Mucosa of stomach (tissue), 1 donor: ENCODE measurements around the gene ERAL1.
"Not testable (repeated sequence)": the region's sequence is repeated elsewhere in the genome, so short reads cannot be mapped to it uniquely, and the experiment has no call there.

Source experiments
- H3K27me3 ChIP-seq: one replicate; pipeline ENCODE4 v1.7.0; 2013; ENCODE audit warnings: mild to moderate bottlenecking, low read length; ENCODE audit not compliant: control insufficient read depth, insufficient read depth
- H3K36me3 ChIP-seq: one replicate; pipeline ENCODE4 v1.7.0; 2013; ENCODE audit warnings: low read length; ENCODE audit not compliant: control insufficient read depth, insufficient read depth
- H3K4me1 ChIP-seq: one replicate; pipeline ENCODE4 v1.7.0; 2013; ENCODE audit warnings: mild to moderate bottlenecking, low read length; ENCODE audit not compliant: control insufficient read depth, insufficient read depth
- H3K4me3 ChIP-seq: one replicate; pipeline ENCODE4 v1.7.0; 2013; ENCODE audit warnings: low read length
- H3K9ac ChIP-seq: one replicate; pipeline ENCODE4 v1.7.0; 2013; ENCODE audit warnings: mild to moderate bottlenecking, low read length, moderate library complexity
- H3K9me3 ChIP-seq: one replicate; pipeline ENCODE4 v1.7.0; 2013; ENCODE audit warnings: mild to moderate bottlenecking, low read length, moderate library complexity; ENCODE audit not compliant: control insufficient read depth
- donor health status: Pancreatic carcinoma.

The ERAL1 gene

DNA sequence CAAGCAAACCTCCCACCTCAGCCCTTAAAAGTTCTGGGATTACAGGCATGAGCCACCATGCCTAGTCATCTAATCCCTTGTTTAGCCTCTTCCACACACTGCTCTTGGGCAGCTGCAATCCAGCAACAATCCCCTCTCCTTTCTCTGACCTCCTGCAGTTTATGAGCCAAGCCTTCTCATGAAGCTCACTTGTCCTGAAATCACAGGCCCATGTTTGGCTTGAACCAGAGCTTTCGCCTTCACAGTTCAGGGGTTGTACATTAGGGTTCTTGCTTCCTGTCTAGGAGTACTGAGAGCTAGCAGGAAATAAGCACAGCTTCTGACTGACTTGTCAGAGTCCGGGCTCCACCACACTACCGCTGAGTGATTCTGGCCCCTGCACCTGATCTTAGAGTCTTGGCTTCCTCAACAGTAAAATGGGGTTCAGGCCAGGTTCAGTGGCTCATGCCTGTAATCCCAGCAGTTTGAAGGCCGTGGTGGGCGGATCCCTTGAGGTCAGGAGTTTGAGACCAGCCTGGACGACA is 16.3 kb downstream of the ERAL1 start:
- no peaks in the 10 kb centered on the region for H3K27me3 ChIP-seq
- H3K4me3 ChIP-seq, result no peak overlapping the region
- no peaks in the 10 kb centered on the region for H3K36me3 ChIP-seq
- H3K9ac ChIP-seq, result no peak overlapping the region
- no peaks in the 10 kb centered on the region for H3K9me3 ChIP-seq
- H3K4me1 ChIP-seq, result peaks cover 38% of the 10 kb centered on the region

DNA sequence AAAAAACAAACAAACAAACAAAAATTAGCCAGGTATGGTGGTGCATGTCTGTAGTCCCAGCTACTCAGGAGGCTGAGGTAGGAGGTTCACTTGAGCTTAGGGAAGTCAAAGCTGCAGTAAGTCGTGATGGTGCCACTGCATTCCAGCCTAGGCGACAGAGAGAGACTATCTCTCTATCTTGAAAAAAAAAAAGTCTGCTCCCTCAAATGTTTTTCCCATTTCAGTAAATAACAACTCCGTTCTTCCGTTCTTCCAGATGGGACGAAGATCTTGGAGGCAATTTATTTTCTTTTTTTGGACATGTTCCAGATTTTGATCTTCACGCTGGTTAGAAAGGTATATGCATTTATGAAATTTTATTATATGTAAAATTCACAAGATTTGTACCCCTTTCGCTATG is 19.0 kb downstream of the ERAL1 start:
- no peaks in the 10 kb centered on the region for H3K36me3 ChIP-seq
- H3K9ac ChIP-seq, result no peak overlapping the region
- H3K4me3 ChIP-seq, result no peak overlapping the region
- H3K9me3 ChIP-seq, result no peaks in the 10 kb centered on the region
- H3K27me3 ChIP-seq, result no peaks in the 10 kb centered on the region
- H3K4me1 ChIP-seq, result peaks cover 31% of the 10 kb centered on the region

GRCh38 chr17:28874750-28875149 is 19.9 kb downstream of the ERAL1 start:
- Histone ChIP-seq H3K4me3 (no peak overlapping the region), H3K4me1 (peaks cover 31% of the 10 kb centered on the region), H3K27me3 (no peaks in the 10 kb centered on the region), H3K9me3 (no peaks in the 10 kb centered on the region), H3K36me3 (no peaks in the 10 kb centered on the region), H3K9ac (no peak overlapping the region)

- H3K9me3 ChIP-seq, result no peaks in the 10 kb centered on the region
- no peak overlapping the region for H3K4me3 ChIP-seq
- no peaks in the 10 kb centered on the region for H3K27me3 ChIP-seq
- H3K9ac ChIP-seq, result no peak overlapping the region
- peaks cover 31% of the 10 kb centered on the region for H3K4me1 ChIP-seq
- H3K36me3 ChIP-seq, result peaks cover 5% of the 10 kb centered on the region
These were observed 21.2 kb downstream of the ERAL1 start for GRCh38 chr17:28875848-28876550.

DNA sequence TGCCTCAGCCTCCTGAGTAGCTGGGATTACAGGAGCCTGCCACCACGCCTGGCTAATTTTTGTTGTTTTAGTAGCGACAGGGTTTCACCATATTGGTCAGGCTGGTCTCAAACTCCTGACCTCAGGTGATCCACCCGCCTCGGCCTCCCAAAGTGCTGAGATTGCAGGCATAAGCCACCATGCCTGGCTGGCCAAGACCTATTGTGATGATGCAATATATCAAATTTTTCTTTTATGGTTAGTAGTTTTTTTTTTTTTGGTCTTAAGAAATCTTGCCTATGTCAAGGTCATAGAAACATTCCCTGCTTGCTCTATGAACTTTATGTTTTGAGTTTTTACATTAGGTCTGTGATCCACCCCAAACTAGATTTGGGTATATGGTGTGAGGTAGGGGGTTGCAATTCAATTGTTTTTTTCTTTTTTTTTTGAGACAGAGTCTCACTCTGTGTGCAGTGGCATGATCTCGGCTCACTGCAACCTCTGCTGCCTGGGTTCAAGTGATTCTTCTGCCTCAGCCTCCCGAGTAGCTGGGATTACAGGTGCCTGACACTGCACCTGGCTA is 22.4 kb downstream of the ERAL1 start:
- H3K27me3 ChIP-seq, H3K4me3 ChIP-seq, H3K9me3 ChIP-seq, H3K9ac ChIP-seq: not testable (repeated sequence)
- H3K36me3 ChIP-seq, result peaks cover 13% of the 10 kb centered on the region
- H3K4me1 ChIP-seq, result peaks cover 28% of the 10 kb centered on the region

DNA sequence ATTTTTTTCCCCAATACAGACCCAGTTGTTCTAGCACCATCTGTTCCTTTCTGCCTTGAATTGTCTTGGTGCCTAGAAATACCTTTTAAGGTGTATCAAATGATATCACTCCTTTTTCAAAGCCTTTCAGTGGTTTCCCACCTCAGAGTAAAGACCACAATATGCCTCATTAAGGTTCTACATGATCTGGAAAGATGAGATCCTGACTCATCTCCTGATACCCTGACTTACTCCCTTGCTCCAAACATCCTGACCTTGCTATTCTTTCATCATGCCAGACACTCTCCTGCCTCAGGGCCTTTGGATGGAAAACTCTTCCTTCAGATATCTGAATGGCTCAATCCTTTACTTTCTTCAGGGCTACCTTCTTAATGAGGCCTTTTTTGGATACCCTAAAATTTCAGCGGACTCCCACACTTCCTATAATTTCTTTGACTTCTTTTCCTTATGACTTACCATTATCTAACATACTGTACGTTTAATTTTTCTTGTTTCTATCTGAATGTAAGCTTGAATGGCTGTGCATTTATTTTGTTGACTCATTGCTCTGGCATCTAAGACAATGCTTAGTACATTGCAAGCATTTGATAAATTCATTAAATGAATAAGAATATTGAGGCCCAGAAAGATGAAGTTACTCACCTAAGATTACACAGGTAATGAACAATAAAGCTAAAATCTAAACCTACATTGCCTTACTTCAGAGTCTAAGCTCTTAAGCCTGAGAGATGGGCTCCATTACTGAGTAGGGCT is 23.5 kb downstream of the ERAL1 start:
- Histone ChIP-seq H3K27me3 (no peaks in the 10 kb centered on the region), H3K9me3 (no peaks in the 10 kb centered on the region), H3K36me3 (peaks cover 19% of the 10 kb centered on the region), H3K9ac (no peak overlapping the region), H3K4me1 (peaks cover 21% of the 10 kb centered on the region), H3K4me3 (no peak overlapping the region)

DNA sequence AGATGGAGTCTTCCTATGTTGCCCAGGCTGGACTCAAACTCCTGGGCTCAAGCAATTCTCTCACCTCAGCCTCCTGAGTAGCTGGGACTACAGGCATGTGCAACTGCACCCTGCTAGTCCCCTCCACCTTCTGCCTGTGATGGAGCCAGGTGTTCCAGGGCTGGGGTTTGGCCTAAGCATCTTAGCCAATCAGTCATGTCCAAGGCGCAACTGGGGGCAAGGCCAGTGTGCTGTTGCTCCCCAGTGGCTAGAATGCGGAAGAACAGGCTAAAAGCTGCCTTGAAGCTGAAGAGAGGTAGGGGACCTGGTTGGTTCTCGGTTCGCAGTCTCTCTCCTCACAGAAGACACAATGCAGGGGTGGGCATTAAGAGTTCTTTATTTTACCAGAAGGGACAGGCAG is 24.2 kb downstream of the ERAL1 start:
- Histone ChIP-seq H3K27me3 (no peaks in the 10 kb centered on the region), H3K4me3 (no peak overlapping the region), H3K36me3 (peaks cover 19% of the 10 kb centered on the region), H3K9me3 (no peaks in the 10 kb centered on the region), H3K4me1 (peaks cover 21% of the 10 kb centered on the region), H3K9ac (no peak overlapping the region)

GRCh38 chr17:28879886-28880571 is 25.2 kb downstream of the ERAL1 start:
- no peaks in the 10 kb centered on the region for H3K27me3 ChIP-seq

DNA sequence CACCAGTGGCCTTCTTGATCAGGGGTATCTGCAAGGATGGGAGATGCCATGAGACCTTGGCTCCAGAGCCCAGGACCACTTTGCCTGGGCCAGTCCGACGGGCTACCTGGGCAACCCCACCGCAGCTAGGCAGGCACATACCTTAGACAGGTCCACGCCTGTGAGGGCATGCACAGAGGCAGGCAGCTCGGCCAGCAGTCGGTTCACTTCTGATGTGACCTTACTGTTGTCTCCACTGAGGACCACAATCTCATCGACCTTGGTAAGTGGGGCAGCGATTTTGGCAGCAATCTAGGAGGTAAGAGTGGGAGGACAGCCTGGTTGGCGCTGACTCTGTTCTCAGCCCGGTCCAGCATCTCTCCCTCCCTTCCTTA is 25.7 kb downstream of the ERAL1 start:
- no peaks in the 10 kb centered on the region for H3K9me3 ChIP-seq
- H3K4me1 ChIP-seq, result peaks cover 11% of the 10 kb centered on the region
- H3K36me3 ChIP-seq, result peaks cover 23% of the 10 kb centered on the region

More at GRCh38 chr17:28879886-28880571, 25.2 kb downstream of the ERAL1 start:
- Histone ChIP-seq H3K9ac (no peak overlapping the region), H3K4me1 (peaks cover 16% of the 10 kb centered on the region), H3K9me3 (no peaks in the 10 kb centered on the region), H3K36me3 (peaks cover 23% of the 10 kb centered on the region), H3K4me3 (no peak overlapping the region)

DNA sequence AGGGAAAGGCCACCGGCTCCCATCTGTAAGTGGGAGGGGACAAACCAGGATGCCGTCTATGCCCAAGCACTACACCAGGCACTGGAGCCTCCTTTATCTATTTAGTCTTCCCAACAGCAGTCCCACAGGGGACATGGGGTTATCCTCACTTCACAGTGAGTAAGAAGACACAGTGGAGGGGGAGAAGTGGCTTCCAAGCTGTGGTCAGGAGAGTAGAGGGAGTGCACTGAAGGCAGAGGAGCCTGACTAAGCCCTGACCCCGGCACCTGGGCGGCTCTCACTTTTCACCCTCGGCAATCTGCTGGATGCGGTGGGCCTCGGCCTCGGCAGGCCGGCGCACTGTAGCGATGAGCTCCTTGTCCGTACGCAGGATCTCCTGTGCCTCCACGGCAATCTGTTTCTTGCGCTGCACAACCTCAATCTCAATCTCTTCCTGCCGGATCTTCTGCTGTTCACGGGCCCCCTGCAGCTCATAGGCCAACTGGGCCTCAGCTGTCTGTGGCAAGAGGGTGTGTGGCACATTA is 26.8 kb downstream of the ERAL1 start:
- H3K4me1 ChIP-seq, result peaks cover under 1% of the 10 kb centered on the region
- H3K4me3 ChIP-seq, result no peak overlapping the region
- H3K27me3 ChIP-seq, result no peaks in the 10 kb centered on the region
- no peaks in the 10 kb centered on the region for H3K9me3 ChIP-seq
- peaks cover 23% of the 10 kb centered on the region for H3K36me3 ChIP-seq
- no peak overlapping the region for H3K9ac ChIP-seq

More for the DNA sequence above, 25.7 kb downstream of the ERAL1 start:
- Histone ChIP-seq H3K4me3 (no peak overlapping the region), H3K9ac (no peak overlapping the region), H3K27me3 (no peaks in the 10 kb centered on the region)

GRCh38 chr17:28882154-28882895 is 27.5 kb downstream of the ERAL1 start:
- Histone ChIP-seq H3K4me3 (no peak overlapping the region), H3K4me1 (no peaks in the 10 kb centered on the region), H3K9me3 (no peaks in the 10 kb centered on the region), H3K9ac (no peak overlapping the region), H3K27me3 (no peaks in the 10 kb centered on the region), H3K36me3 (peaks cover 23% of the 10 kb centered on the region)
